NB4 (cell line): ENCODE measurements around the gene GNAT2.

ENCODE experiments used
- MYC ChIP-seq: IDR thresholded peaks from 2 replicates; pipeline ENCODE4 v1.6.1; 2011; ENCODE audit warnings: low read depth, low read length
- POLR2A ChIP-seq: IDR thresholded peaks from 2 replicates; pipeline ENCODE4 v1.6.1; 2011; ENCODE audit warnings: mild to moderate bottlenecking; ENCODE audit not compliant: insufficient read length; ENCODE audit errors: extremely low read depth
- TF ChIP-seq, protein P1 (sequence below): IDR thresholded peaks from one replicate; pipeline ENCODE4 v1.5.1; 2012; ENCODE audit warnings: low read depth, low read length
- TF ChIP-seq, protein P2 (sequence below): IDR thresholded peaks from 2 replicates; pipeline ENCODE4 v1.6.1; 2011; ENCODE audit warnings: low read depth, low read length

DNA sequence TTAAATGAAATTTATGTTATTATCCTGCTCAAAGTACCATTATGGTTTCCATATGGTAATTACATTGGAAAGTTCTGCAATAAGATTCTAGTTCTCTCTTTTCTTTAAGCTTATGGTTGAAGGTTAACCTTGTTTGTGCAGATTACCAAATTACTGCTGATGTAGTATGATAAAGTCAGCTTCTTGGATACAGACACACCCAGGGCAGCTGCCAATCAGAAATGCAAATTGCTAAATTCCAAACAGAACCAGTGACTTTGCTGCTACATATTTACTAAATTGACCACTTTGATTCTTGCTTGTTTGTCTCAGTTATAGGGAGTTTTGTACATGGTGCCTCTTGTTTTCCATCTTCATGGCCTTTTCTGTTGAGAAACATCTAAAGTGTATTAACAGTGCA lies 26.5 kb downstream of the GNAT2 start:
- TF ChIP-seq, protein P1, sequence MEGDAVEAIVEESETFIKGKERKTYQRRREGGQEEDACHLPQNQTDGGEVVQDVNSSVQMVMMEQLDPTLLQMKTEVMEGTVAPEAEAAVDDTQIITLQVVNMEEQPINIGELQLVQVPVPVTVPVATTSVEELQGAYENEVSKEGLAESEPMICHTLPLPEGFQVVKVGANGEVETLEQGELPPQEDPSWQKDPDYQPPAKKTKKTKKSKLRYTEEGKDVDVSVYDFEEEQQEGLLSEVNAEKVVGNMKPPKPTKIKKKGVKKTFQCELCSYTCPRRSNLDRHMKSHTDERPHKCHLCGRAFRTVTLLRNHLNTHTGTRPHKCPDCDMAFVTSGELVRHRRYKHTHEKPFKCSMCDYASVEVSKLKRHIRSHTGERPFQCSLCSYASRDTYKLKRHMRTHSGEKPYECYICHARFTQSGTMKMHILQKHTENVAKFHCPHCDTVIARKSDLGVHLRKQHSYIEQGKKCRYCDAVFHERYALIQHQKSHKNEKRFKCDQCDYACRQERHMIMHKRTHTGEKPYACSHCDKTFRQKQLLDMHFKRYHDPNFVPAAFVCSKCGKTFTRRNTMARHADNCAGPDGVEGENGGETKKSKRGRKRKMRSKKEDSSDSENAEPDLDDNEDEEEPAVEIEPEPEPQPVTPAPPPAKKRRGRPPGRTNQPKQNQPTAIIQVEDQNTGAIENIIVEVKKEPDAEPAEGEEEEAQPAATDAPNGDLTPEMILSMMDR, result no peak
- TF ChIP-seq MYC (no peak), POLR2A (no peak)
- TF ChIP-seq, protein P2, sequence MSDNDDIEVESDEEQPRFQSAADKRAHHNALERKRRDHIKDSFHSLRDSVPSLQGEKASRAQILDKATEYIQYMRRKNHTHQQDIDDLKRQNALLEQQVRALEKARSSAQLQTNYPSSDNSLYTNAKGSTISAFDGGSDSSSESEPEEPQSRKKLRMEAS, result no peak
